SK-N-SH (cell line): ENCODE data around the gene NCKAP5.

Experiments used
- ELF1 ChIP-seq: IDR thresholded peaks from 2 replicates; pipeline ENCODE4 v1.4.0; 2012
- EP300 ChIP-seq, 2 experiments: IDR thresholded peaks; 2 replicates each; pipeline versions ENCODE4 v1.4.0 to v1.6.1; 2012; ENCODE audit warnings: borderline replicate concordance in 1 of 2, low read depth in 1 of 2, low read length in 1 of 2
- FOSL2 ChIP-seq: IDR thresholded peaks from 2 replicates; pipeline ENCODE4 v1.4.0; 2012; ENCODE audit warnings: low read depth, mild to moderate bottlenecking, moderate library complexity, borderline replicate concordance
- NRF1 ChIP-seq: IDR thresholded peaks from 2 replicates; pipeline ENCODE4 v1.6.1; 2012; ENCODE audit warnings: low read depth, mild to moderate bottlenecking, low read length
- POLR2AphosphoS5 ChIP-seq: IDR thresholded peaks from 2 replicates; pipeline ENCODE4 v1.6.1; 2012; ENCODE audit warnings: low read depth, low read length
- RFX5 ChIP-seq: IDR thresholded peaks from 2 replicates; pipeline ENCODE4 v1.6.1; 2012; ENCODE audit warnings: mild to moderate bottlenecking, improper control_type of control experiment, low read length
- TF ChIP-seq, protein P1 (sequence below): IDR thresholded peaks from 2 replicates; pipeline ENCODE4; 2012
- TF ChIP-seq, protein P2 (sequence below): fragments of 200-600 bp; sonication (generic); IDR thresholded peaks from 2 replicates; pipeline ENCODE4 v1.6.1; 2017; ENCODE audit warnings: antibody characterized with exemption, mild to moderate bottlenecking, moderate library complexity
- TF ChIP-seq, protein P3 (sequence below): IDR thresholded peaks from 2 replicates; pipeline ENCODE4 v1.6.1; 2012; ENCODE audit warnings: mild to moderate bottlenecking, low read depth, low read length, moderate library complexity

DNA sequence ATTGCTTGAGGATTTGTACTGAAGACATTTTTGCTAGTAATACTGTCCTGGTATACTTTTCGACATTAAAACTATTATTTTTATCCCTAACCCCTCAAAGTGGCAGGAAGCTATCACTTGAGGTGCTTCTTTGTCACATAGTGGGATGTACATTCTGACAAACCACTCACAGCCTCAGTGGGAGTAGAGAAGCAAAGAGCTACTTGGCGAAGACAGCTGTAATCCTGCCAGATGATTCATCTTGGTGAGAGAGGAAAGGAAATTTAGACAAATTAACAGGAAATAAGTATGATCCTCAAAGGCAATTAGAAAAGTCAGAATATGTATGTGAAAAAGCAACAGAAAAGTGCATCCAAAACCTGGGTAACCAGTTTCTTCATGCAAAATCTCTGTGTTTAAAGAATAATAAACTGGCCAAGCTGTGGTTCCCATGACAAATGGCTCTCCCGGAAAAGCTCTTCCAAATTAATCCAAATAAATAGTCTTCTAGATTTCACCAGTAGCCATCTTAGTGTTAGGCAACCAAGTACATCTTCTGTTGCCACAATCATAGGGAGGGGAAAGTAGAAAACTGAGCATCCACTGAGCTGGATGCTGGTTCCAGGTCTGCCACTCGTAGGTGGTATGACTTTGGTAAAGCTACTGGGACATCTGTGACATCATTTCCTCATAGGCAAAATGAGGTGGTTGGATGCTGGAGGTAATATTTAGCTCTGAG, 590.3 kb downstream of the NCKAP5 start:
- TF ChIP-seq, protein P1, sequence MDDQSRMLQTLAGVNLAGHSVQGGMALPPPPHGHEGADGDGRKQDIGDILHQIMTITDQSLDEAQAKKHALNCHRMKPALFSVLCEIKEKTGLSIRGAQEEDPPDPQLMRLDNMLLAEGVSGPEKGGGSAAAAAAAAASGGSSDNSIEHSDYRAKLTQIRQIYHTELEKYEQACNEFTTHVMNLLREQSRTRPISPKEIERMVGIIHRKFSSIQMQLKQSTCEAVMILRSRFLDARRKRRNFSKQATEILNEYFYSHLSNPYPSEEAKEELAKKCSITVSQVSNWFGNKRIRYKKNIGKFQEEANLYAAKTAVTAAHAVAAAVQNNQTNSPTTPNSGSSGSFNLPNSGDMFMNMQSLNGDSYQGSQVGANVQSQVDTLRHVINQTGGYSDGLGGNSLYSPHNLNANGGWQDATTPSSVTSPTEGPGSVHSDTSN = no peak
- TF ChIP-seq RFX5 = no peak
- TF ChIP-seq POLR2AphosphoS5 = no peak
- TF ChIP-seq, protein P2, sequence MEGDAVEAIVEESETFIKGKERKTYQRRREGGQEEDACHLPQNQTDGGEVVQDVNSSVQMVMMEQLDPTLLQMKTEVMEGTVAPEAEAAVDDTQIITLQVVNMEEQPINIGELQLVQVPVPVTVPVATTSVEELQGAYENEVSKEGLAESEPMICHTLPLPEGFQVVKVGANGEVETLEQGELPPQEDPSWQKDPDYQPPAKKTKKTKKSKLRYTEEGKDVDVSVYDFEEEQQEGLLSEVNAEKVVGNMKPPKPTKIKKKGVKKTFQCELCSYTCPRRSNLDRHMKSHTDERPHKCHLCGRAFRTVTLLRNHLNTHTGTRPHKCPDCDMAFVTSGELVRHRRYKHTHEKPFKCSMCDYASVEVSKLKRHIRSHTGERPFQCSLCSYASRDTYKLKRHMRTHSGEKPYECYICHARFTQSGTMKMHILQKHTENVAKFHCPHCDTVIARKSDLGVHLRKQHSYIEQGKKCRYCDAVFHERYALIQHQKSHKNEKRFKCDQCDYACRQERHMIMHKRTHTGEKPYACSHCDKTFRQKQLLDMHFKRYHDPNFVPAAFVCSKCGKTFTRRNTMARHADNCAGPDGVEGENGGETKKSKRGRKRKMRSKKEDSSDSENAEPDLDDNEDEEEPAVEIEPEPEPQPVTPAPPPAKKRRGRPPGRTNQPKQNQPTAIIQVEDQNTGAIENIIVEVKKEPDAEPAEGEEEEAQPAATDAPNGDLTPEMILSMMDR = no peak
- TF ChIP-seq, protein P3, sequence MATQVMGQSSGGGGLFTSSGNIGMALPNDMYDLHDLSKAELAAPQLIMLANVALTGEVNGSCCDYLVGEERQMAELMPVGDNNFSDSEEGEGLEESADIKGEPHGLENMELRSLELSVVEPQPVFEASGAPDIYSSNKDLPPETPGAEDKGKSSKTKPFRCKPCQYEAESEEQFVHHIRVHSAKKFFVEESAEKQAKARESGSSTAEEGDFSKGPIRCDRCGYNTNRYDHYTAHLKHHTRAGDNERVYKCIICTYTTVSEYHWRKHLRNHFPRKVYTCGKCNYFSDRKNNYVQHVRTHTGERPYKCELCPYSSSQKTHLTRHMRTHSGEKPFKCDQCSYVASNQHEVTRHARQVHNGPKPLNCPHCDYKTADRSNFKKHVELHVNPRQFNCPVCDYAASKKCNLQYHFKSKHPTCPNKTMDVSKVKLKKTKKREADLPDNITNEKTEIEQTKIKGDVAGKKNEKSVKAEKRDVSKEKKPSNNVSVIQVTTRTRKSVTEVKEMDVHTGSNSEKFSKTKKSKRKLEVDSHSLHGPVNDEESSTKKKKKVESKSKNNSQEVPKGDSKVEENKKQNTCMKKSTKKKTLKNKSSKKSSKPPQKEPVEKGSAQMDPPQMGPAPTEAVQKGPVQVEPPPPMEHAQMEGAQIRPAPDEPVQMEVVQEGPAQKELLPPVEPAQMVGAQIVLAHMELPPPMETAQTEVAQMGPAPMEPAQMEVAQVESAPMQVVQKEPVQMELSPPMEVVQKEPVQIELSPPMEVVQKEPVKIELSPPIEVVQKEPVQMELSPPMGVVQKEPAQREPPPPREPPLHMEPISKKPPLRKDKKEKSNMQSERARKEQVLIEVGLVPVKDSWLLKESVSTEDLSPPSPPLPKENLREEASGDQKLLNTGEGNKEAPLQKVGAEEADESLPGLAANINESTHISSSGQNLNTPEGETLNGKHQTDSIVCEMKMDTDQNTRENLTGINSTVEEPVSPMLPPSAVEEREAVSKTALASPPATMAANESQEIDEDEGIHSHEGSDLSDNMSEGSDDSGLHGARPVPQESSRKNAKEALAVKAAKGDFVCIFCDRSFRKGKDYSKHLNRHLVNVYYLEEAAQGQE = no peak
- TF ChIP-seq ELF1 = no peak
- no peak for TF ChIP-seq EP300 (IDR thresholded peaks at IDR 0.05; ENCODE audit: borderline replicate concordance in 1 of 2, low read depth in 1 of 2, low read length in 1 of 2)
- no peak for TF ChIP-seq NRF1
- no peak for TF ChIP-seq FOSL2
